SKM-1 (cell line): ENCODE data around the gene NCKAP5.

Experiments used
- DNase-seq: peaks from one replicate; lab custom pipeline; 2025; ENCODE audit not compliant: unreplicated experiment; lab: John Stamatoyannopoulos, UW

NCKAP5 gene

DNA sequence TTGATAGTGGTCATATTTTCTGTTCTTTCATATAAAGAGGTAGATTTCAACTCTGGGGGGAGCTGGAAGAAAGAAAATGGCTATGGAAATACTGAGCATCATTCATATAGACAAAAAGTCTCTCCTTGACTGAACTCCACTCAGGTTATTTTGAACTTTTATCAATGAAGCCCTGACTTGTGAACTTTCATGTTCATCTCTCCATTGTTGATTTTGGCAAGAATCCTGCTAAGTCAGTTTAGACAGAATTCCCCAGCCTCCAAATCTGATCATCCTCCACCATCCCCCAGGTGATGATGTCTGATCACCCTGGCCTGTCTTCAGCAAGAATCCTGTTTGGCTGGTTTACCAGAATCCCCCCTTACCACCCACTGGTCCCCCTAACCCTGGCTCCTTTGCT lies 395.0 kb downstream of the NCKAP5 start:
- DNase-seq, result no peak

DNA sequence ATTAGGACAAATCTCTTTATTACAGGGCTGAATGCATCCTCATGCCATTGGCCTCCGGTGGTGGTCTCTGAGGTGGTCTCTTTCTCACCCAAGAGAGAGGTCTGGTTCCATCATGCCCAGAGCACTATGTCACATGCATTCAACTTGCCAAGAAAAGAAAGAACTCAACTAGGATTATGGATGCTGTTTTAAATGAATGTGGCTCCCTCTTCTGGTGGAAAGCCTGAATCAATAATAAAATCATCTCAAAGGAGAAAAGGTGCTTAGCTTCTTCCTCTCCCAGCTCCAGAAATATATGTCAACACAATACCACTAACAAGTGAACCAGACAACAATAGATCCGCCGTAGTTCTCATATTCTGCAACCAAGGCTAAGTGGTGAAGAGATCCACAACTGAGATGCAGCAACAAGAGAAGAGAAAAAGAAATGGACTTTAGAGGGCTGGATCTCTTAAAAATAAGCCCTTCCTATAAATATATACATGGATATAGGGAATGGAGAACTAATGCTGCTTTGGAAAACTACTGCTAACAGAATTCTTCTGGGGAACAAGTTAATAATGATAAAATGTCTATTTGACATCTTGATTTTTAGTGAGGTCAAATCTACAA lies 396.8 kb downstream of the NCKAP5 start:
- peak; percentile 41 for DNase-seq

DNA sequence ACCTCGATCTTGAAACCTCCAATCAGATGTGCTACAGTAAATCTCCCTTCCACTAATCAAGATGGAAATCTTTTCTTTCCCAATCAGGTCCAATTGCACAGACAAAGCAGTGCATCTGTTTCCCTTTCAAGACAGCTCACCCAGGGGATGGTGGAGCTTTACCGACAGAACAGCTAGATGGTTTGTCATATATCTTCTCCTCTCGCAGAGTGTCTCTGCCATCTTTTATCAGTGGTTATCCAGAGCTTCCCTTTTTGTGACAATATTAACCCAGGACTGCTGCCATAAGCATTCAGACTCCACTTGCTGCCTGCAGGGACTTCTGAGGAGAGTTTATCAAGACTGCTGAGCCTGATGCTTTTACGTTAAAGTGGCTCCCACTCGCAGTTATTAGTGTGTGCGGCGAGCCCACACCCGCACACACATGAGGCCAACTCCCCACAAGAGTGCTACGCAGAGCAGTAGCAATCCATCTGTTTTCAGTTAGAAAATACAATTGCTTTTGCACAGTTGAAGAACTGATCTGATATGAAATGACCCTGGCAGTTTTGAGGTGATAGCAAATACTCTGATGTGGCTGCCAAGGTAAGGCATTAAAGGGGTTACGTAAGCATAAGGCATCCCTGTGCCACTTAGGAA lies 398.9 kb downstream of the NCKAP5 start:
- no peak for DNase-seq

DNA sequence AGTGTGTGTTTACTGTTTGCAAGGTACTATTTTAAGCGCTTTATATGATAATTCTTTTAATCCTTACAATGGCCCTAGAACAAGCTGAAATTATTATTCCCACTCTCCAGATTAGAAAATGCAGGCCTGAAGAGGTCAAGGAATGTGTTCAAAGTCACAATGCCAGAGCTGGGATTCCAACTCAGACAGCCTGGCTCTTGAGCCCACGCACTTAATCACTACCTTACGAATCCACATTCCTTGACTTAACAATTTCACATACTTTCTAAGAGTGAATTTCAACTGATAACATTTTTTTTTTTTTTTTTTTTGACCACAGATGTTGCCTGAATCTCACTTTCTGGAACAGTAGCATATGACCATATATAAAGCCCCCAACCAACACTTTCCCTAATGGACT lies 400.3 kb downstream of the NCKAP5 start:
- DNase-seq, result no peak

DNA sequence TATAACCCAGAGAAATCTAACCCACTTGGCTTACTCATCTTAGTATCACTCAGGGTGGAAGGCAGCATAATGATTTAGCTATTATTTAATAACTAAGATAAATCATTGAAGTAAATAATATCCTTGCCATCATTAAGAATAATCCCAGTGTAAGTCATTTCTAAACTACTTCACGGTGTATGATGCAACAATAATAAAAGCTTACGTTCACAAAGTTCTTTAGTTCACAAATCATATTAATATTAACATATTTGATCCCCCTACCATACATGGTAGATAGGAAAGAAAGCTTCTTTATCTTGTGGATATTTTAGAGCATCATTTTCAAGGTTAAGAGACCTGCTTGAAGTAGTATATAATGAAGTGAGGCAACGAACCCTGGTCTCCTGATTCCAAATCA lies 401.0 kb downstream of the NCKAP5 start:
- no peak for DNase-seq

DNA sequence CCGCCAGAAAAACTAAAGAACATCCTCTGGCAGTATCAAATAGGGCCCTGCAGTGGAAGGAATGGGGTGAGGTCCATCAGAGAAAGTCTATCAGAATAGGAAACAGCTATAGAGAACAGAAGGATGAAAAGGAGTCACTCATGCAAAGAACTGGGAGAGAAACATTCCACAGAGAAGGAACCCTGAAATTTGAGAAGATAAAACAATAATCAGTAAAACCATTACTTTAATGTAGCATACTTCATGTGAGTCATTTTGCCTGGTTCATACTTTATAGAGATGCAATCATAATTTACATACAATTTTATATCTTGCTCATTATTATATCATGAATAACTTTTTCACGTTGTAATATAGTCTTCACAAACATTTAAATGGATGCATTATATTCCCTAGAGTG lies 402.2 kb downstream of the NCKAP5 start:
- no peak for DNase-seq

DNA sequence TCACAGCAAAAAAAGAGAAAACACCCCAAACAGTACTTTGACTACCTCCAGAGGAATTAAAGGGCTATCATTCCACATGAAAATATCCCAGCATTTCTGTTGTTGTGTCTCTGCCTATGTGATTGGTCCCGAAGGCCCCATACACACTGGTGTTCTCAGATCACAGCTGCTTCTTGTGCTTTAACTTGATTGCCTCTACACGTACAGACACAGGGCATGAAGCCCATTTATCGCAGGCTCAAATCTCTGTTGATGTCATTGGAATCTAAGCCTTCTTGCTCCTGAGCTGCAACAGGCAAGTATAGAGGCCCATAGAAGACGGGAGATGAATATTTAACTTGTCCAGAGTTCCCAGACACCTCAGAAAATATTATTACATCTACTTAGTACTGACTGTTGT lies 405.2 kb downstream of the NCKAP5 start:
- no peak for DNase-seq

DNA sequence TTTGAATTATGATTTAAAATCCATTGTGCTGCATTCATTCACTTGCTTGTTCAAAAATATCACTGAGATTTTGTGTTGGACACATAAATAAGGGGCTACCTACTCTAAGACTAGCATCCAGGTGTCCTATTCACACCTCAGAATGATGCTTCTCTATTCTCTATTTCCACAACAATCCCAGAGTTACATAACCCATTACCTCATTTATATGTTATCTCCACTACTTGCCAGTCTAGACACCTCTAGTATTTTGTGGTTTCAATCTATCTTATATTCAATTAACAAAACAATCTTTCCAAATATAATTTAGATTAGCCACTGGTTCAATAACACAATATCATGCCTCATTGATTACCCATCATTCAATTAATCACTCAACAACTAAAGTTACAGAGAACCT lies 409.8 kb downstream of the NCKAP5 start:
- DNase-seq, result no peak

DNA sequence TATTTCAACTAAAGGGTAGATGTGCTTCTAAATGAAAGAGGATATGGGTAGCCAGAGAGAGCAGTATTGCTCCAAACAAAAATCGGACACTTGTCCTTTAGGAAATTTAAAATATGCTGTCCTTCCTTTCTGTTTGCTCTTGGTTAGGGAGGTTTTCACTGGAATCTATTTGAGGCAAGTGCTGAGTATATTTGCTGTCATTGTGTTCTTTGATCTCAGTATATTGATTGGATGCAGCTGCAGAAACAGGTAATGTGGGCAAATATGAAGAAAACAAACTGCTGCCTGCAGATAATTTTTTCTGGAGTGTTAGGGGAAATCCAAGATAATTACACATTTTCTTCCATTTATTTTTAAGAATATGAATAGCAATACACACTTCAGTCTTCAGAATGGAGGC lies 410.2 kb downstream of the NCKAP5 start:
- DNase-seq, result no peak

DNA sequence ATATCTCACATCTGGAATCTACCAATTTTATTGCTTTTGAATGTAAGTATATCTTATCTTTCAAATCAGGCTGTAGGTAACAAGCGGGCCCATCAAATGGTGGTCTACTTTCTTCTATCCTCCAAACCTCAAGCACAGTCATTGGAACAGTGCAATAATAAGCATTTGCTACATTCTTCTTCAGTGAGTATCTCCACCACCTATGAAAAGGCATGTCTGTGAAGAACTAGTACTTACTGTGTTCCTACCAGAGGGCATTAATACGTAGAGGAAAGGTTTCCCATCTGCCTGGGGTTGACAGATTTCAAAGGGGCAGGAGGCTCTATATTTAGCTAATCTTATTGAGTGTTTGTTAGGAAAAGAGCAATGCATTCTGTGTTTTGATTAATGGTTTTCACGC lies 411.1 kb downstream of the NCKAP5 start:
- no peak for DNase-seq

DNA sequence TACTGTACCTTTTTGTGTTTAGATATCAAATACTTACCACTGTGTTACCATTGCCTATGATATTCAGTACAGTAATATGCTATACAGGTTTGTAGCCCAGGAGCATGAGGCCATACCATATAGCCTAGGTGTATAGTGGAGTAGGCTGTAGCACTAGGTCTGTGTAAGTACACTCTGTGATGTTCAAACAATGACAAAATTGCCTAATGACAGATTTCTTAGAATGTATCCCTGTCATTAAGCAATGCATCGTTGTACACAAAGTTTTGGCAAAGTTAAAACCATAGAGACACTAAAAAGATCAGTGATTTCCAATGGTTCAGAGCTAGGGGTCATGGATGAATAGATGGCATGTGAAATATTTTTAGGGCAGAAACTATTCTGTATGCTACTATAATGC lies 415.5 kb downstream of the NCKAP5 start:
- no peak for DNase-seq

DNA sequence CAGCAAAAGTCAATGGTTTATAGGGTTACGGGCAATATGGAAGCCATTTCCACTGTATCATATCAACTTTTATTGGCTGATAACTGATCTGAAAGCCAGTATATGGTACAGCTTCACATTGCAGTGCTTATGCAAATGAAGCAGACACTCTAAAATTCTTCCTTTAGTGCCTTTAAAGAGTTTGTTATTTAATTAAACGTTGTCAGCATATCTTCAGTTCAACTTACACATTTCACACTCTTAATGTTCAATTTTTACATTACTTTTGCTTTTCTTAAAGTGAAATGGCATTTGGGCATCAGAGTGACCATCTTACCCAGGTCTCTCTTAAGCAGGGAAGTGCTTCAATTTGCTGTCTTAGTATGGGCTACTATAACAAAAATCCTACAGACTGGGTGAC lies 420.1 kb downstream of the NCKAP5 start:
- no peak for DNase-seq

DNA sequence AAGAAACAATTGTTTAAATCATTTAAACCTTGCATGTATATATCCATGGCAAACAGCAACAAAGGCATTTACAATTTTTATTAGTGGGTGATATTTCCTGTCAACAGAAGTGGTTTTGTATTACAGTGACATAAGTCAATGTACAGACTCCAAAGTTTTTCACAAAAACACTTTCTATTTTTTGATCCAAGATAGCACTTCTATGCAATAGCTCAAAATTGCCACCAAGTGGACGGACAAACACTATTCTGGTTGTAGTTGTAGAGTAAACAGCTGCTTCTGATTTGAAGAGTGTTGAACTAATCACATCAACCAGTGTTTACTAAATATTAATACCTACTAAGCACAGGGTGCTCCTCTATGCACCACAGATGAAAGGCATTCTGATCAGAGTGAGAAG lies 421.4 kb downstream of the NCKAP5 start:
- no peak for DNase-seq

DNA sequence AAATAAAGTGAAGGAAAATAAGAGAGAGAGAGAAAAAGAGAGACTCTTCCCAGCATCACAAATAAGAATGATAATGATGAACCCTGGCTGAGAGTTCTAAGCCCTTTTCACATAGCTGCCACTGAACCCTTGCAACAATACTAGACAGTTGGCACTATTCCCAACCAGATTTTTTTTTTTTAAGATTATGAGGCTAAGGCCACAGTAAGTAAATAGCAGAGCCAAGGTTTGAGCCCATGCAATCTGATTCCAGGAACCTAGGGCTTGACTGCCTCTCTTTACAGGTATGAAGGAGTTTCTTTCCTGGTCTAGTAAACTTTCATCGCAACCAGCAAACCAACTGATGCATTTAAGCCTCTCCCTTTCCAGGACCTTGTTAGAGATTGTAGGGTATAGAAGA lies 424.6 kb downstream of the NCKAP5 start:
- DNase-seq, result no peak

DNA sequence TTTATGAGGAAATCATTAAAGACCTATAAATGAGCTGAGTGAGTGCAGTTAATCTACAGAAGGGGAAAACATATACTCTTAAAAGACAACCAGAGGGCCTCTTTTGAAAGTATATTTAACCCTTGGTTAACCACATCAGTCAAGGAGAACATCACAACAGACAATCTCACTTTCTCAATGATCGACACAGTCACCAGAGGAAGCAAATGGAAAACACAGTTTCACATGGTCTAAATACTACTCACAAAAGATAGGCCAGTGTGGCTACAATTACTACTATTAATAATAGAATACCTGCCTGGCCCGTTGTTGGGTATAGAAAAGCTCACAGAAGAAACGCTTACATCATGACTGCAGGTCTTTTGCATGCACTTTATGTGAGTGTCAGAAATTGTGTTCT lies 426.2 kb downstream of the NCKAP5 start:
- no peak for DNase-seq

DNA sequence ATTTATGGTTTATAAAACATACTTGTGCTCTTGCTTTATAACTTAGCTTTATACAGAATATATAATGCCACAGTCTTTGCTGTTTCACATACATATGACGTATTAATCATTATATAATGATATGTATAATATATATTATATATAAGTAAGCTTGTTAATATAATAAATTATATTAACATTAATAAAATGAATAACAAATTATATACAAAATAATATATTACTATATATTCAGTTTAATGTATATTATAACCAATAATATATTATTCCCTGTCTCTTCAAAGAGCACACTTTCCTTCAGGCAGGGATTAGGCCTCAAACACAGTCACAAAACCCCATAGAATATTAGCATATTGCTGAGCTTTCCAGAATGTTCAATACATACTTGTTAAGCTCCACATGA lies 427.6 kb downstream of the NCKAP5 start:
- DNase-seq, result no peak

DNA sequence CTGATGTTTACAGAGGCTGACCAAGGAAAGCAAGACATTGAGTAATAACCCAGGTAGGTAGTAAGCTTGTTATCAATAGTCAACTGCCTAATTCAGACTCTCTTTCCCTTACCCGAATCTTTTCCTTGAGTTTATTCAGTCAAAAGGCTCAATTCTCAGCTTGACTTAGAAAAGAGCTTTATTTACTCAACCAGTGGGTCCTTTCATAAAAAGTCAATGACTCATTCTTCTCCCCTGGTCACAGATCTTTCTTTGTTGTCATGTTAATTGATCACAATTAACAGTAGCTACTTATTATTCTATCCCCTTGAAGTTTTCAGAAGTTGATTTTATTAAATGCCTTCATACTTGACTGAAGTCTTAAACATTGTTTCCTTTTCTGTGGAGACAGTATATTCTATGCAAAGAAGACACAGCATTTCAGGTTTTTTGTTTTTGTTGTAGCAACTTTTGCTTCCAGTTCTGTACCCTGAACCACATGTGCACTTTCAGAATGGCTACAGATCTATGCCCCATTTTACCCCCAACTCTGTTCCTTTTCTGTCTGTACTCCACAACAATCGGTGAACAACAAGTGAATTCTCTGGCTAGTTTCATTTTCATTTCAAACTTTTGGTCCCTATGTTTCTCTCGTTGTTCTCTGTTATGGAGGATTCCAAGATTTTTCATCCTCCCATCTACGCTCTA lies 428.3 kb downstream of the NCKAP5 start:
- no peak for DNase-seq

DNA sequence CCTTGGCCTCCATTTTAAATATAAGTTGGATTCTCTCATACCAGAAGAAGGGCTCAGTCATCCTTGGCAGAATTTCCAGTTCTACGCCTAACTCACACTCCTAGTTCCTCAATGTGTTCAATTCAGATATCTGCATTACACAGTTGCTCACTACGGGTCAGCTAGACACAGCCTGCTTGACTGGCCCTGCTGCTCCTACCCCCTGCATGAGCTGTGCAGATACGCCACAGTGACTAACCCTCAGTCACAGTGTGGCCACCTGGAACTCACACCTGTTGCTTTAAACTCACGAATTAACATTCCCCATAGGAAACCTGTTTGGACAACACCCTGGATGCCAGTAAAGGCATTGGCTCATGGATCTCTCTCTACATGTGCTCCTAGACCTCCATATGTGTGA lies 429.6 kb downstream of the NCKAP5 start:
- DNase-seq, result no peak

DNA sequence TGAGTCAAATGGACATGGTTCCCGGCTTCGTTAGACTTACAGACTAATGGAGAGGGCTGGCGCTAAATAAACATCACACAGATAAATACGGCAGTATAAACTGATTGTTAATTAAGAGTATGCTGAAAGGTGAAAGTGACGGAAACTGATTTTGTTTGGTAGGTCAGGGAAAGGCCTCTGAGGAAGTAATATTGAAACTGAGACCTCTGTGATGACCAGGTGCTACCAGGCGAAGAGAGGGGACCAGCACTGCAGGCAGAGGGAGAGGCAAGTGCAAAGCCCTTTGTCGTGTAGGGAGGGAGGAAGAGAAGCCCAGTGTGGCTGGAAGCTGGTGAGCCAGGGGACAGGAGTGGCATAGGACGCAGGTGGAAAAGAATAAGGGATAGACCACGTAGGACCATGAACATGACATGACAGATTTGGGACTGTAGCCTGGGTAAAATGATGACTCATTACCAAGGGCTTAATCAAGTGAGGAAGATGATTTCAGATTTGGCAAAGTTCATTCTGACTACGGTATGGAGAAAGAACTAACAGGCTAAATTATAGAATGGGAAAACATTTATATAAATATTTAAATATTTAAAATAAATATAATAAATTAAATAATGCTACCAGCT lies 433.1 kb downstream of the NCKAP5 start:
- DNase-seq, result no peak

DNA sequence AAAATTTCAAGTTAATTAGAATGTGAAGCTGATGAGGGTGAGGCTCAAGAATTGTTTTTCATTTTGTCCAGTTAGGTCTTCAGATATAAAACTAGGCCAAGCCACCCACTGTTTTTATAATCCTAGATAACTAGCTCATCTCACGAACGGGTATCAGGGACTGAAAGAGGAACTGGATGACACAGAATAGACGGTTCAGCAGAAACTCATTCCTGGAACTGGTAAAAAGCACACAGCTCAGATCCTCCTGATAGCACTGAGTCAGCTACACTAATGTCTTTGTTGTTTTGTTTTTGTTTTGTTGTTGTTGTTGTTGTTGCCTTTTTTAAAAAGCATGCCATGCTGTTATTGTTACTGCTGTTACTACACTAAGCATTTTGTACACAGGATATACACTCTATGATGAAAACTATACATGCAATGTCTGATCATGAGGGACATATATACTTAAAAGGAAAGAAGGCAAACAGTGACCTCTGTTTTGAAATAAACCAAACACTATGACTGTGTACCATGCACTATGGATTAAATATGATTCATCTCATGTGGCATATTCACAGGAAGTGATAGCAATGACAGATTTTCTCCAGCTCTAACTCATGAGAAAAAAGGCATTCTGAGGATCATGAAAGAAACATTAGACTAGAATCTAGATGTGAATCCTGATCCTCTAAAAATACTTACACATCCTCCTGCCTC lies 437.6 kb downstream of the NCKAP5 start:
- no peak for DNase-seq

DNA sequence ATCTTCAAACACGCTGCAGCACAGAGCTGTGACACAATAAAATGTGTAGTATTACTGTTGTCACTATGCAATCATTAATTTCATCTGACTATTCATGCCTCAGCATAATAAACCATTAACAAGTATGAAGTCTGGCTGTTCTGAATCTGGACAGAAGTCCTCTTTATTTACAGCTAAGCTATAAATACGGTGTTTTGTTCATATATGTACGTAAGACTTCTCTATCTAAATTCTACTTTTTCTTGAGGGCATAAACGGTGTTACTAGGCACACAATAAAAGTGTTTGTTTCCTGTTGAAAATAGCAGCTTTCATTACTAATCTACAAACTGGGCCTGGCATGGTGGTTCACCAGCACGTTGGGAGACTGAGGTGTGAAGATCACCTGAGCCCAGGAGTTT lies 443.8 kb downstream of the NCKAP5 start:
- DNase-seq, result no peak

DNA sequence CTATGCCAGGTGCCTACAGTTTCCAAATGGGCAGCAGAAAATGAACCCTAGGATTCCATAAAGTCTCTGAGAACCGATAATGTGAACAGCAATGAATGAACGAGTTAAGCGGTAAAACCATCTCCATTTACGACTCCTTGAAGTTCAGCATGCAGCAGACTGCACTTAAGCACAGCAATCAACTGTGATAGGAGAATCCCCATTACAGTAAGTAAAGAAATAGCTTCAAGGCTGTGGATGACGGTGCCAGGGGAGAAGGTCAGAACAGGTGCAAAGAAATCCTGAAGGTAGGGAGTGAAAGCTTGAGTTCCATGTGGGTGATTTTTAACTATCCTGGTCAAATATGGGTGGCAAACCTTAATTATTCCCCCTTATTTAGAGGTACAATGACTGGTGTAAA lies 444.4 kb downstream of the NCKAP5 start:
- DNase-seq, result no peak
